H1 (cell line): ENCODE data around the gene GPR61. TPM values are rescaled to one million over a fixed set of nuclear protein-coding genes. Genes with fewer than 3 reads are reported as not detected.

Experiments used
- FOSL1 ChIP-seq: IDR thresholded peaks from 2 replicates; pipeline ENCODE4 v1.6.1; 2011; ENCODE audit warnings: mild to moderate bottlenecking, low read depth, low read length, moderate library complexity; ENCODE audit not compliant: insufficient read depth
- POLR2AphosphoS5 ChIP-seq: IDR thresholded peaks from 2 replicates; pipeline ENCODE4 v1.6.1; 2011; ENCODE audit warnings: low read depth, low read length
- polyA plus RNA-seq, 7 experiments: library from polyadenylated mRNA; depleted of rRNA in 3 of 7; stranded (reverse) in 5 of 7; unstranded in 2 of 7; fragments of >200 nt in 5 of 7; fragments of 200-250 nt in 2 of 7; gene quantifications; 1 replicate in 5 of 7; 2 replicates in 1 of 7; 4 replicates in 1 of 7; pipeline versions ENCODE4 v1.2.1 to v1.2.3, GENCODE V29; 2011 to 2013; ENCODE audit warnings: missing spikeins in 2 of 7, mixed read lengths in 2 of 7
- total RNA-seq: library from RNA; stranded (reverse); fragmentation: NEBNext Ultra II Directional; extraction: Animal tissue kit (Norgen Biotek cat#: 25700); gene quantifications from 2 replicates; pipeline ENCODE4 v1.2.1, GENCODE V29; 2021

The GPR61 gene
- total and polyA plus RNA-seq, 2 of the 8 experiments (the other 6 are each of a cell fraction or from before 2014, with no cell fraction given) = 0.41 to 0.53 TPM

GRCh38 chr1:109493227-109493626, 46.4 kb upstream of the GPR61 start (continued):
- TF ChIP-seq POLR2AphosphoS5 (no peak), FOSL1 (no peak)
